HG03064 (cell line): ENCODE results near the gene SHISA4.
"Not testable (repeated sequence)": the region's sequence is repeated elsewhere in the genome, so short reads cannot be mapped to it uniquely, and the experiment has no call there.

Experiments used
- ATAC-seq: cut with Tn5 transposase; IDR thresholded peaks from one replicate; pipeline ENCODE4 v1.9.1; 2021; ENCODE audit warnings: low read depth; ENCODE audit not compliant: unreplicated experiment

The SHISA4 gene

GRCh38 chr1:201888282-201889089, at the start of gene SHISA4:
SHISA4 (plus strand) TSS chr1:201888898; CDS start chr1:201888995, 97 bp downstream.
- ATAC-seq = no peak

- ATAC-seq = not testable (repeated sequence)
Observed at GRCh38 chr1:201839089-201839488, 49.6 kb upstream of the SHISA4 start.

- ATAC-seq = no peak
Observed at GRCh38 chr1:201840055-201840454, 48.6 kb upstream of the SHISA4 start.

- no peak for ATAC-seq
Observed at GRCh38 chr1:201840490-201840889, 48.2 kb upstream of the SHISA4 start.

GRCh38 chr1:201841265-201841912, 47.3 kb upstream of the SHISA4 start:
- no peak for ATAC-seq

- no peak for ATAC-seq
Observed at GRCh38 chr1:201842472-201843027, 46.1 kb upstream of the SHISA4 start.

- ATAC-seq = no peak
Observed at GRCh38 chr1:201845331-201846083, 43.2 kb upstream of the SHISA4 start.

- ATAC-seq = no peak
Observed at GRCh38 chr1:201847150-201847549, 41.5 kb upstream of the SHISA4 start.

GRCh38 chr1:201848230-201848629, 40.5 kb upstream of the SHISA4 start:
- ATAC-seq = no peak

- ATAC-seq = no peak
Observed at GRCh38 chr1:201849372-201850052, 39.2 kb upstream of the SHISA4 start.

- no peak for ATAC-seq
Observed at GRCh38 chr1:201850053-201850397, 38.7 kb upstream of the SHISA4 start.

GRCh38 chr1:201851949-201852348, 36.7 kb upstream of the SHISA4 start:
- no peak for ATAC-seq

- not testable (repeated sequence) for ATAC-seq
Observed at GRCh38 chr1:201856722-201857121, 32.0 kb upstream of the SHISA4 start.

GRCh38 chr1:201859424-201859823, 29.3 kb upstream of the SHISA4 start:
- no peak for ATAC-seq

GRCh38 chr1:201861448-201861847, 27.2 kb upstream of the SHISA4 start:
- ATAC-seq = no peak

GRCh38 chr1:201870397-201870796, 18.3 kb upstream of the SHISA4 start:
- ATAC-seq = no peak

GRCh38 chr1:201874672-201875071, 14.0 kb upstream of the SHISA4 start:
- no peak for ATAC-seq

GRCh38 chr1:201876148-201876818, 12.4 kb upstream of the SHISA4 start:
- ATAC-seq = no peak

GRCh38 chr1:201877877-201878401, 10.8 kb upstream of the SHISA4 start:
- no peak for ATAC-seq
